Measurements from ENCODE around the gene PHRF1. TPM values are rescaled to one million over a fixed set of nuclear protein-coding genes. Genes with fewer than 3 reads are reported as not detected.

Gene PHRF1
- total and polyA plus RNA-seq, 7 experiments from 2014 or later, result 6.2 to 55.2 (median 47.5) TPM

DNA sequence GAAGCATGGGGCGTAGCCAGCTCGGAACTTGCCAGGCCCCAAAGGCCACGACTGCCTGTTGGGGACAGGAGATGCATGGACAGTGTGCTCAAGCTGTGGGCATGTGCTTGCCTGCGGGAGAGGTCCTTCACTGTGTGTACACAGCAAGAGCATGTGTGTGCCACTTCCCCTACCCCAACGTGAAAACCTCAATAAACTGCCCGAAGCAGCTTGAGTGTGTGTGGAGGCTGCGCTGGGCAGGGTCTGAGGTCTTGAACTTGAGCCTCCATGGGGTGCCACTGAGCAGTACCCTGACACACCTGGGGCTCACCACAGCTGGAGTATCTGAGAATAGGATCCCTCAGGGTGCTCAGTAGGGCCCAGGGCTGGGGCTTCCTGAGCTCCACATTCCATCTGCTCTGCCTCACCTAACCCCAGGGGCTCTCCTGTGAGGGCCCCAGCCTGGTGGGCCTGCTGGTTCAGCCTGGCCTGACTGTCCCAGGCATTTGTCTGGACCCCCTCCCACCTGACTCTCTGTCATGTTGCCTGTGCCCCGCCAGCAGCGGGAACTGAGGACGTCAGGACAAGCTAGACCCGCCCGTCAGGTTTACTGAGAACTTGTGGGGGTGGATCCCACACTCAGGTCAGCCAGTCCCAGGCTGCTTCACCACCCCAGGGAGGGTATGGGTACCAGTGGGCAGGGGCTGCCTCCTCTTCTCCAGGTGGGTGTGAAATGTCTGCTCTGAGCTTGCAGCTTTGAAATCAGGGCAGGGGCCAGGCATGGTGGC is 12.3 kb upstream of the PHRF1 start:
- Mint-ChIP-seq H3K9me3 (no peaks in the 10 kb centered on the region), H3K4me3 (peak overlapping the region in 3 of 10 donors; percentile 32 to 52 (median 41)), H3K27ac (peak overlapping the region in 2 of 9 donors; percentile 38 to 80), H3K27me3 (no peaks in the 10 kb centered on the region), H3K4me1 (peaks cover 4 to 23% (median 9%) of the 10 kb centered on the region in 7 donors), H3K36me3 (peaks cover 0 to 5% (median 0%) of the 10 kb centered on the region in 5 donors)
- Histone ChIP-seq H3K27me3 (ENCODE audit: control insufficient read depth in 2 of 2, insufficient read depth in 2 of 2, low read length in 2 of 2) (no peaks in the 10 kb centered on the region), H3K9me3 (ENCODE audit: control insufficient read depth in 2 of 3, low read length in 3 of 3) (no peaks in the 10 kb centered on the region), H3K36me3 (ENCODE audit: control insufficient read depth in 2 of 3, insufficient read depth in 3 of 3, low read length in 3 of 3) (peaks cover 0 to 14% (median 0%) of the 10 kb centered on the region in 3 experiments), H3K4me3 (ENCODE audit: low read length) (no peak overlapping the region), H3K4me1 (ENCODE audit: control insufficient read depth in 2 of 2, insufficient read depth in 2 of 2, low read length in 2 of 2) (peaks cover 14 to 18% of the 10 kb centered on the region in 2 donors), H3K27ac (ENCODE audit: low read depth, low read length) (no peak overlapping the region)
- DNase-seq, result no peak
- ATAC-seq, result no peak
- ChIA-PET CTCF (no interaction called here), POLR2A (interaction anchor here (0.6 to 4.8 kb wide), 5 partner anchors 12 to 348 kb away, joined by 3 to 21 read pairs (median 3); partner anchors contain the start of gene PHRF1)
- intact Hi-C loops (cut with micrococcal nuclease), result loop anchor here in 1 of 2 donors (10.0 kb wide), 1 partner anchor 231 kb away; the partner anchor contains the start of genes CEND1 and SLC25A22

GRCh38 chr11:565921-566509 is 10.3 kb upstream of the PHRF1 start:
- H3K4me3 Mint-ChIP-seq, result peak overlapping the region in 1 of 10 donors; percentile 91
- ChIA-PET CTCF (interaction anchor here (0.7 to 1.6 kb wide), 4 partner anchors 10 to 157 kb away, joined by 3 to 7 read pairs (median 3); no protein-coding TSS in a partner anchor), POLR2A (interaction anchor here (1.2 to 4.8 kb wide), 2 partner anchors 9 to 10 kb away, joined by 3 to 21 read pairs; partner anchors contain the start of gene PHRF1)
- no peaks in the 10 kb centered on the region for H3K27me3 Mint-ChIP-seq
- Histone ChIP-seq H3K4me3 (ENCODE audit: low read length) (no peak overlapping the region), H3K36me3 (ENCODE audit: control insufficient read depth in 2 of 3, insufficient read depth in 3 of 3, low read length in 3 of 3) (peaks cover 0 to 14% (median 0%) of the 10 kb centered on the region in 3 experiments), H3K27me3 (ENCODE audit: control insufficient read depth in 2 of 2, insufficient read depth in 2 of 2, low read length in 2 of 2) (no peaks in the 10 kb centered on the region), H3K4me1 (ENCODE audit: control insufficient read depth in 2 of 2, insufficient read depth in 2 of 2, low read length in 2 of 2) (peaks cover 15 to 18% of the 10 kb centered on the region in 2 donors), H3K27ac (ENCODE audit: low read depth, low read length) (no peak overlapping the region), H3K9me3 (ENCODE audit: control insufficient read depth in 2 of 3, low read length in 3 of 3) (no peaks in the 10 kb centered on the region)
- intact Hi-C loops (cut with micrococcal nuclease), result loop anchor here in 1 of 2 donors (5.0 to 10.0 kb wide), 2 partner anchors 229 to 359 kb away; partner anchors contain the start of genes BET1L, CEND1, RIC8A and SLC25A22
- DNase-seq, result no peak
- peaks cover 0 to 5% (median 0%) of the 10 kb centered on the region in 5 donors for H3K36me3 Mint-ChIP-seq
- ATAC-seq, result no peak
- peaks cover 0 to 21% (median 4%) of the 10 kb centered on the region in 7 donors for H3K4me1 Mint-ChIP-seq
- H3K9me3 Mint-ChIP-seq, result no peaks in the 10 kb centered on the region
- peak overlapping the region in 1 of 9 donors; percentile 72 for H3K27ac Mint-ChIP-seq

GRCh38 chr11:567011-567628 is 9.2 kb upstream of the PHRF1 start:
- Mint-ChIP-seq H3K27me3 (no peaks in the 10 kb centered on the region), H3K4me3 (peak overlapping the region; percentile 50 to 91 (median 70)), H3K36me3 (peaks cover 0 to 3% (median 0%) of the 10 kb centered on the region in 5 donors), H3K9me3 (no peaks in the 10 kb centered on the region), H3K4me1 (peaks cover 0 to 16% (median 3%) of the 10 kb centered on the region in 7 donors), H3K27ac (peak overlapping the region; percentile 52 to 87 (median 76))
- no peak overlapping the region for H3K27ac ChIP-seq (ENCODE audit: low read depth, low read length)
- intact Hi-C loops (cut with micrococcal nuclease), result loop anchor here in 1 of 2 donors (5.0 to 10.0 kb wide), 2 partner anchors 228 to 360 kb away; partner anchors contain the start of genes BET1L, CEND1, RIC8A and SLC25A22
- peaks cover 6 to 12% of the 10 kb centered on the region in 2 donors for H3K4me1 ChIP-seq (ENCODE audit: control insufficient read depth in 2 of 2, insufficient read depth in 2 of 2, low read length in 2 of 2)
- POLR2A ChIA-PET, result interaction anchor here (0.7 to 1.2 kb wide), 4 partner anchors 8 to 129 kb away, joined by 3 to 6 read pairs (median 4); partner anchors contain the start of genes PHRF1 and TMEM80
- H3K36me3 ChIP-seq (ENCODE audit: control insufficient read depth in 2 of 3, insufficient read depth in 3 of 3, low read length in 3 of 3), result peaks cover 0 to 14% (median 0%) of the 10 kb centered on the region in 3 experiments
- CTCF ChIA-PET, result interaction anchor here (1.5 kb wide), 1 partner anchor 13 kb away, joined by 3 read pairs; no protein-coding TSS in a partner anchor
- DNase-seq (peak in 1 of 9 donors; percentile 22), ATAC-seq (no peak)
- H3K4me3 ChIP-seq (ENCODE audit: low read length), result no peak overlapping the region
- H3K27me3 ChIP-seq (ENCODE audit: control insufficient read depth in 2 of 2, insufficient read depth in 2 of 2, low read length in 2 of 2), result no peaks in the 10 kb centered on the region
- no peaks in the 10 kb centered on the region for H3K9me3 ChIP-seq (ENCODE audit: control insufficient read depth in 2 of 3, low read length in 3 of 3)

- no peak for ATAC-seq
- Mint-ChIP-seq H3K27ac (peak overlapping the region; percentile 52 to 87 (median 76)), H3K4me1 (peaks cover 0 to 16% (median 3%) of the 10 kb centered on the region in 7 donors), H3K36me3 (peaks cover 0 to 3% (median 0%) of the 10 kb centered on the region in 5 donors), H3K4me3 (peak overlapping the region; percentile 50 to 91 (median 70)), H3K9me3 (no peaks in the 10 kb centered on the region), H3K27me3 (no peaks in the 10 kb centered on the region)
- H3K36me3 ChIP-seq (ENCODE audit: control insufficient read depth in 2 of 3, insufficient read depth in 3 of 3, low read length in 3 of 3), result peaks cover 0 to 14% (median 0%) of the 10 kb centered on the region in 3 experiments
- ChIA-PET POLR2A (interaction anchor here (0.7 to 3.2 kb wide), 8 partner anchors 8 to 159 kb away, joined by 3 to 17 read pairs (median 6); partner anchors contain the start of genes LMNTD2, PHRF1 and TMEM80), CTCF (no interaction called here)
- H3K9me3 ChIP-seq (ENCODE audit: control insufficient read depth in 2 of 3, low read length in 3 of 3), result no peaks in the 10 kb centered on the region
- peak overlapping the region; percentile 27 for H3K4me3 ChIP-seq (ENCODE audit: low read length)
- DNase-seq, result no peak
- no peaks in the 10 kb centered on the region for H3K27me3 ChIP-seq (ENCODE audit: control insufficient read depth in 2 of 2, insufficient read depth in 2 of 2, low read length in 2 of 2)
- peaks cover 6 to 8% of the 10 kb centered on the region in 2 donors for H3K4me1 ChIP-seq (ENCODE audit: control insufficient read depth in 2 of 2, insufficient read depth in 2 of 2, low read length in 2 of 2)
- H3K27ac ChIP-seq (ENCODE audit: low read depth, low read length), result peak overlapping the region; percentile 51
- intact Hi-C loops (cut with micrococcal nuclease), result loop anchor here (1.0 to 10.0 kb wide), 7 partner anchors 7 to 360 kb away; partner anchors contain the start of genes LMNTD2 (in 2 of the 2), PHRF1 (in 2 of the 2), RASSF7 (in 2 of the 2) and BET1L (in 1 of the 2)
Measured at GRCh38 chr11:567629-568292, 8.5 kb upstream of the PHRF1 start.

DNA sequence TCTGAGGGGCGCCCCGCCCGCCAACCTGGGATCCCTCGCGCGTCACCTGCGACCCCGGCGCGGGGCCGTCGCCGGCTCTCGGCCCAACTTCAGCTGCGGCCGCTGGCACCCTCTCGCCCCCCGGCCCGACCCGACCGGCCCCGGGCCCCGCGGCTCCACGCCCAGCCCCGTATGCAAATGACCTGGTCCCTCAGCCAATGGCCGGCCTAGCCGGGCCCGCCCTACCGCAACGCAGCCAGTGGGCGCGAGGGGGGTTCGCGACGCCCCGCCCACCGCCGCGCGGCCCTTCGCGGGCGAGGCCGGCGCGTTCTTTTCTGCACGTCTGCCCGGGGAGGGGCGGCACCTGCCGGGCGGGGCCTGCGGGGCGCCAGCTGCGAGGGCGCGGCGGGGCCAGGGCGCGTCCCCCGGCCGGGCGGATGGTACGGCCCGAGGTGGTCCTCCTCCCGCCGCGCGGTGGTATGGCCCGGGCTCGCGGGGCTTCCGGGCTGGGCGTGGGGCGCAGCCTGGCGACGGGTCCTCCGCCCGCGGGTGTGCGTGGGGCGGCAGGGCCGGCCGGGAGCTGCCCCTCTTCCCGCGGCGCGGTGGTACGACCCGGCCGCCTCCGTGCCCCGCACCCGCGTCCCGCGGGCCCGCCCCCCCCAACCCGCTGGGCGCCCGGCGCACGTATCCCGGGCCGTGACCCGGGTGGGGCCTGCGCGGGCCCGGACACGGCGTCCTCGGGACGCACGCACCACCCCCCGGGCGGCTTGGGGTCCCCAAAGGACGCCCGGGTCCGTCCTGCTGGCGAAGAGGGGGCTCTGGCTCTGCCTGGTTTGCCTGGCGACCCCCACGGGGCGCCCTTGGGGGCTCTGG is 7.7 kb upstream of the PHRF1 start:
- POLR2A ChIA-PET, result interaction anchor here (0.8 to 3.2 kb wide), 12 partner anchors 9 to 158 kb away, joined by 3 to 17 read pairs (median 4); partner anchors contain the start of genes LMNTD2 and TMEM80
- Histone ChIP-seq H3K27ac (ENCODE audit: low read depth, low read length) (peak overlapping the region; percentile 65), H3K9me3 (ENCODE audit: control insufficient read depth in 2 of 3, low read length in 3 of 3) (no peaks in the 10 kb centered on the region), H3K4me1 (ENCODE audit: control insufficient read depth in 2 of 2, insufficient read depth in 2 of 2, low read length in 2 of 2) (peaks cover 6 to 8% of the 10 kb centered on the region in 2 donors), H3K4me3 (ENCODE audit: low read length) (peak overlapping the region; percentile 73), H3K36me3 (ENCODE audit: control insufficient read depth in 2 of 3, insufficient read depth in 3 of 3, low read length in 3 of 3) (peaks cover 0 to 8% (median 0%) of the 10 kb centered on the region in 3 experiments), H3K27me3 (ENCODE audit: control insufficient read depth in 2 of 2, insufficient read depth in 2 of 2, low read length in 2 of 2) (no peaks in the 10 kb centered on the region)
- Mint-ChIP-seq H3K4me1 (peaks cover 0 to 16% (median 3%) of the 10 kb centered on the region in 7 donors), H3K27ac (peak overlapping the region in 3 of 9 donors; percentile 40 to 82 (median 68)), H3K27me3 (no peaks in the 10 kb centered on the region), H3K36me3 (peaks cover 0 to 2% (median 0%) of the 10 kb centered on the region in 5 donors), H3K9me3 (no peaks in the 10 kb centered on the region), H3K4me3 (peak overlapping the region; percentile 69 to 84 (median 77))
- CTCF ChIA-PET, result no interaction called here
- intact Hi-C loops (cut with micrococcal nuclease), result loop anchor here (1.0 to 10.0 kb wide), 7 partner anchors 8 to 361 kb away; partner anchors contain the start of genes LMNTD2 (in 2 of the 2), PHRF1 (in 2 of the 2), RASSF7 (in 2 of the 2) and BET1L (in 1 of the 2)
- DNase-seq, result peak; percentile 87 to 99 (median 95)
- ATAC-seq, result peak; percentile 95
